HG03045 (cell line): ENCODE measurements around the gene CORO7.

Experiments
- ATAC-seq: cut with Tn5 transposase; IDR thresholded peaks from one replicate; pipeline ENCODE4 v1.9.1; 2021; ENCODE audit warnings: mild to moderate bottlenecking, moderate library complexity; ENCODE audit not compliant: unreplicated experiment

CORO7 gene

GRCh38 chr16:4324492-4325252, 91.7 kb downstream of the CORO7 start:
- no peak for ATAC-seq

GRCh38 chr16:4323845-4324488, 92.4 kb downstream of the CORO7 start:
- no peak for ATAC-seq

- no peak for ATAC-seq
Measured at GRCh38 chr16:4323071-4323844, 93.1 kb downstream of the CORO7 start.

- no peak for ATAC-seq
Measured at GRCh38 chr16:4322121-4323052, 94.0 kb downstream of the CORO7 start.

GRCh38 chr16:4321286-4322120, 94.9 kb downstream of the CORO7 start:
- ATAC-seq: no peak

GRCh38 chr16:4320571-4321137, 95.7 kb downstream of the CORO7 start:
- ATAC-seq: no peak

GRCh38 chr16:4319454-4320421, 96.7 kb downstream of the CORO7 start:
- peak; percentile 43 for ATAC-seq

- no peak for ATAC-seq
Measured at GRCh38 chr16:4318967-4319366, 97.4 kb downstream of the CORO7 start.

- ATAC-seq: no peak
Measured at GRCh38 chr16:4318451-4318910, 97.9 kb downstream of the CORO7 start.

GRCh38 chr16:4317532-4318450, 98.6 kb downstream of the CORO7 start:
- no peak for ATAC-seq

GRCh38 chr16:4316864-4317531, 99.4 kb downstream of the CORO7 start:
- no peak for ATAC-seq

GRCh38 chr16:4316108-4316863, 100.1 kb downstream of the CORO7 start:
- no peak for ATAC-seq

GRCh38 chr16:4315186-4316107, 100.9 kb downstream of the CORO7 start, which contains the start of gene GLIS2:
Gene GLIS2 (plus strand): TSS chr16:4316067. CDS start chr16:4332281, 16,214 bp downstream.
- ATAC-seq: no peak

- ATAC-seq: no peak
Measured at GRCh38 chr16:4314532-4315185, 101.7 kb downstream of the CORO7 start.
